Measurements from ENCODE around the gene KLRF1.

Gene KLRF1

GRCh38 chr12:9799961-9800360 is 27.3 kb upstream of the KLRF1 start:
- Histone ChIP-seq H3K27me3 (ENCODE audit: insufficient read depth, low read length) (no peaks in the 10 kb centered on the region), H3K4me3 (ENCODE audit: low read depth, low read length, poor library complexity, severe bottlenecking) (no peak overlapping the region), H3K9me2 (ENCODE audit: low read depth, low read length) (no peaks in the 10 kb centered on the region), H3K36me3 (ENCODE audit: insufficient read depth, low read length) (no peaks in the 10 kb centered on the region), H3K4me2 (ENCODE audit: low read length) (no peak overlapping the region), H2AFZ (ENCODE audit: low read length) (no peak overlapping the region), H4K20me1 (ENCODE audit: insufficient read depth, low read length) (no peaks in the 10 kb centered on the region), H3K4me1 (ENCODE audit: insufficient read depth, low read length, severe bottlenecking) (no peaks in the 10 kb centered on the region), H3K27ac (ENCODE audit: low read depth, low read length, poor library complexity, severe bottlenecking) (no peak overlapping the region), H3F3A (ENCODE audit: insufficient read depth, low read length) (no peaks in the 10 kb centered on the region), H3K9ac (ENCODE audit: low read length) (no peak overlapping the region), H3K79me2 (ENCODE audit: insufficient read depth, low read length) (no peaks in the 10 kb centered on the region), H3K9me3 (ENCODE audit: low read length) (no peaks in the 10 kb centered on the region)
- no peak for TF ChIP-seq EZH2 (IDR thresholded peaks at IDR 0.05; ENCODE audit: borderline replicate concordance, low read length)
- TF ChIP-seq, protein P1, sequence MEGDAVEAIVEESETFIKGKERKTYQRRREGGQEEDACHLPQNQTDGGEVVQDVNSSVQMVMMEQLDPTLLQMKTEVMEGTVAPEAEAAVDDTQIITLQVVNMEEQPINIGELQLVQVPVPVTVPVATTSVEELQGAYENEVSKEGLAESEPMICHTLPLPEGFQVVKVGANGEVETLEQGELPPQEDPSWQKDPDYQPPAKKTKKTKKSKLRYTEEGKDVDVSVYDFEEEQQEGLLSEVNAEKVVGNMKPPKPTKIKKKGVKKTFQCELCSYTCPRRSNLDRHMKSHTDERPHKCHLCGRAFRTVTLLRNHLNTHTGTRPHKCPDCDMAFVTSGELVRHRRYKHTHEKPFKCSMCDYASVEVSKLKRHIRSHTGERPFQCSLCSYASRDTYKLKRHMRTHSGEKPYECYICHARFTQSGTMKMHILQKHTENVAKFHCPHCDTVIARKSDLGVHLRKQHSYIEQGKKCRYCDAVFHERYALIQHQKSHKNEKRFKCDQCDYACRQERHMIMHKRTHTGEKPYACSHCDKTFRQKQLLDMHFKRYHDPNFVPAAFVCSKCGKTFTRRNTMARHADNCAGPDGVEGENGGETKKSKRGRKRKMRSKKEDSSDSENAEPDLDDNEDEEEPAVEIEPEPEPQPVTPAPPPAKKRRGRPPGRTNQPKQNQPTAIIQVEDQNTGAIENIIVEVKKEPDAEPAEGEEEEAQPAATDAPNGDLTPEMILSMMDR (IDR thresholded peaks at IDR 0.05; ENCODE audit: low read length): no peak

DNA sequence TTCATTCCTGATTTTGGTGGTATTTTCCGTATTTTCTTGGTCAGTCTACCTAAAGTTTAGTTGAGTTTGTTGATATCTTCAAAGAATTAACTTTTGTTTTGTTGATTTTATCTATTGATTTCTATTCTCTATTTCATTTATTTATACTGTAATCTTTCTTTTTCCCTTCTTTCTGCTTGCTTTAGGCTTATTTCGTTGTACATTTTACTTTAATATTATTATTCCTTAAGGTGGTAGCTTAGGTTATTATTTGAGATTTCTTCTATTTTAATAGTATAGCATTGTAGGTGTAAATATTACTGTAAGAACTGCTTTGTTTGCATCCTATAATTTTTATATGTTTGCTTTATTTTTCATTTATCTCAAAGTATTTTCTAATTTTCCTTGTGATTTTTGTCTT is 21.4 kb upstream of the KLRF1 start:
- H4K20me1 ChIP-seq (ENCODE audit: insufficient read depth, low read length): no peaks in the 10 kb centered on the region
- no peak overlapping the region for H3K27ac ChIP-seq (ENCODE audit: low read depth, low read length, poor library complexity, severe bottlenecking)
- no peaks in the 10 kb centered on the region for H3K9me3 ChIP-seq (ENCODE audit: low read length)
- H3K4me1 ChIP-seq (ENCODE audit: insufficient read depth, low read length, severe bottlenecking): no peaks in the 10 kb centered on the region
- no peaks in the 10 kb centered on the region for H3K36me3 ChIP-seq (ENCODE audit: insufficient read depth, low read length)
- H3K9me2 ChIP-seq (ENCODE audit: low read depth, low read length): no peaks in the 10 kb centered on the region
- no peak overlapping the region for H2AFZ ChIP-seq (ENCODE audit: low read length)
- no peaks in the 10 kb centered on the region for H3F3A ChIP-seq (ENCODE audit: insufficient read depth, low read length)
- TF ChIP-seq EZH2 (IDR thresholded peaks at IDR 0.05; ENCODE audit: borderline replicate concordance, low read length): no peak
- TF ChIP-seq, protein P1 (IDR thresholded peaks at IDR 0.05; ENCODE audit: low read length): no peak
- H3K9ac ChIP-seq (ENCODE audit: low read length): no peak overlapping the region
- H3K4me3 ChIP-seq (ENCODE audit: low read depth, low read length, poor library complexity, severe bottlenecking): no peak overlapping the region
- no peaks in the 10 kb centered on the region for H3K27me3 ChIP-seq (ENCODE audit: insufficient read depth, low read length)
- no peaks in the 10 kb centered on the region for H3K79me2 ChIP-seq (ENCODE audit: insufficient read depth, low read length)
- H3K4me2 ChIP-seq (ENCODE audit: low read length): no peak overlapping the region

- Histone ChIP-seq H3K79me2 (ENCODE audit: insufficient read depth, low read length) (no peaks in the 10 kb centered on the region), H3K27ac (ENCODE audit: low read depth, low read length, poor library complexity, severe bottlenecking) (no peak overlapping the region), H3F3A (ENCODE audit: insufficient read depth, low read length) (no peaks in the 10 kb centered on the region), H3K9me3 (ENCODE audit: low read length) (no peaks in the 10 kb centered on the region), H3K9me2 (ENCODE audit: low read depth, low read length) (no peaks in the 10 kb centered on the region), H3K36me3 (ENCODE audit: insufficient read depth, low read length) (no peaks in the 10 kb centered on the region), H2AFZ (ENCODE audit: low read length) (no peak overlapping the region), H3K27me3 (ENCODE audit: insufficient read depth, low read length) (no peaks in the 10 kb centered on the region), H3K9ac (ENCODE audit: low read length) (no peak overlapping the region), H4K20me1 (ENCODE audit: insufficient read depth, low read length) (no peaks in the 10 kb centered on the region), H3K4me3 (ENCODE audit: low read depth, low read length, poor library complexity, severe bottlenecking) (no peak overlapping the region), H3K4me1 (ENCODE audit: insufficient read depth, low read length, severe bottlenecking) (no peaks in the 10 kb centered on the region), H3K4me2 (ENCODE audit: low read length) (no peak overlapping the region)
- no peak for TF ChIP-seq EZH2 (IDR thresholded peaks at IDR 0.05; ENCODE audit: borderline replicate concordance, low read length)
- TF ChIP-seq, protein P1 (IDR thresholded peaks at IDR 0.05; ENCODE audit: low read length): no peak
Observed at GRCh38 chr12:9806714-9807113, 20.6 kb upstream of the KLRF1 start.

All from OCI-LY1 (cell line).